ENCODE results near the gene TROAP. TPM values are rescaled to one million over a fixed set of nuclear protein-coding genes. Genes with fewer than 3 reads are reported as not detected.

The TROAP gene
- total RNA-seq, 1 experiment from 2014 or later, result 75.3 TPM

DNA sequence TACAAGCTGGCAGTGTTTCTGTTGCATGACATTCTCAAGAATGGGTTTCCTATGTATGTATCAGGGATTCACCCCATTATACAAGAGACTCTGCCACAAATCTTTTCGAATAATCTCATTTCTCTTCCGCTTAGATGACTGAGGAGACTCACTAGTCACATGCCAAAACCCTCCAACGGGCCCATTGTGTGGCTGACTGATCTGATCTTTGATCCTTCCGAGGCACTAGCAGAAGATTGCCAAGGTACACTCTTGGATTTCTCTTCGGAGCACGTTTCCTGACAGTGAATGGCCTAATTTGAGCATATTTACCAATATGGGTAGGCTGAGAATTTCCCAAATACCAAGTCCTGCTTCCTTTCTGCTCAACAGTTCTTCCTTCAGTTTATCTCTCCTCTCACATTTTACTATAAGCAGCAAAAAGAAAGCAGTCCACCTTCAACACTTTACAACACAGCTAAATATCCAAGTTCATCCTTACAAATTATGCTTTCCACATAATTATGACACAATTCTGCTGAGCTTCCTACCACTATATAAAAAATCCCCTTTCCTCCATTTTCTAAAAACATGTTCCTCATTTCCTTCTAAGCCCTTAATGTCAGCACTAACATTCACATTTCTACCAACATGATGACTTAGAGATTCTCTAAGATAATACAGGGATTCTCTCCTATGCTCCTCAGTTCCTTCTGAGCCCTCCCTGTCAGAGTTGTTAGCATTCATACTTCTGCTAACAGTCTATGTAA lies 17.1 kb upstream of the TROAP start:
- Histone ChIP-seq H3T11ph (ENCODE audit: low read length) (no peak overlapping the region), H4K20me1 (ENCODE audit: control insufficient read depth, insufficient read depth, insufficient read length) (no peaks in the 10 kb centered on the region), H2BK20ac (ENCODE audit: low read depth, low read length, poor library complexity, severe bottlenecking) (no peak overlapping the region), H3K4me2 (ENCODE audit: insufficient read depth, insufficient read length, low read length) (no peak overlapping the region), H2AFZ (ENCODE audit: low read length) (no peak overlapping the region), H3K23me2 (ENCODE audit: insufficient read length, low read depth, low read length, poor library complexity, severe bottlenecking) (no peaks in the 10 kb centered on the region), H2BK15ac (ENCODE audit: low read depth, low read length) (no peak overlapping the region), H3K23ac (ENCODE audit: insufficient read length, low read depth, low read length) (no peak overlapping the region), H3K4me1 (ENCODE audit: insufficient read depth, low read length) (no peaks in the 10 kb centered on the region), H2BK5ac (ENCODE audit: insufficient read length, low read length) (no peak overlapping the region), H3K27ac (ENCODE audit: insufficient read length, low read depth, low read length) (no peak overlapping the region), H4K8ac (replicated peaks; ENCODE audit: insufficient read length, low read depth, low read length) (no peak overlapping the region), H2BK120ac (ENCODE audit: low read depth, low read length, poor library complexity, severe bottlenecking) (no peak overlapping the region), H3K4ac (ENCODE audit: low read depth, low read length) (no peak overlapping the region), H3K18ac (ENCODE audit: insufficient read length, low read depth, low read length) (no peak overlapping the region), H3K27me3 (ENCODE audit: insufficient read depth, low read length) (0 out of 2 replicates have a peak, but pooled peaks cover 3% of the 10 kb centered on the region), H3K9ac (ENCODE audit: extremely low read depth, insufficient read length, low read length) (no peak overlapping the region), H4K91ac (ENCODE audit: insufficient read length, low read depth, low read length) (no peak overlapping the region), H4K5ac (ENCODE audit: insufficient read length, low read depth, low read length) (no peak overlapping the region), H3K9me3 (ENCODE audit: control insufficient read depth, low read depth, low read length) (no peaks in the 10 kb centered on the region), H3K56ac (ENCODE audit: insufficient read length, low read depth, low read length) (no peak overlapping the region), H2BK12ac (ENCODE audit: insufficient read length, low read depth, low read length) (no peak overlapping the region), H3K79me1 (ENCODE audit: insufficient read depth, low read depth, low read length, poor library complexity, severe bottlenecking) (no peaks in the 10 kb centered on the region), H3K79me2 (ENCODE audit: insufficient read depth, low read length) (no peaks in the 10 kb centered on the region), H2AK5ac (ENCODE audit: insufficient read length, low read length) (no peak overlapping the region), H3K14ac (ENCODE audit: insufficient read depth, low read length) (no peak overlapping the region)
- Mint-ChIP-seq H3K4me3 (no peak overlapping the region), H3K9me3 (no peaks in the 10 kb centered on the region), H3K27ac (no peak overlapping the region), H3K27me3 (ENCODE audit: low read depth) (peaks cover 48% of the 10 kb centered on the region), H3K36me3 (ENCODE audit: insufficient read depth in 1 of 3, low read depth in 3 of 3) (no peaks in the 10 kb centered on the region; a peak in 1 of 7 replicates), H3K4me1 (no peaks in the 10 kb centered on the region)
- TF ChIP-seq CTCF (conservative IDR thresholded peaks at IDR 0.05), result no peak
- WGBS (ENCODE audit: extremely low coverage, insufficient read length, low lambda C conversion rate), result no CpG with 5 or more reads among the region's 6 CpGs
- DNase-seq, result no peak

All from H9 (cell line).